PFSK-1 (cell line): ENCODE results near the gene HOXB1.

Source experiments
- FOXP2 ChIP-seq: optimal IDR thresholded peaks from 2 replicates; pipeline ENCODE3; 2011; ENCODE audit warnings: borderline replicate concordance, control low read depth, inconsistent platforms; ENCODE audit not compliant: insufficient read depth; ENCODE audit errors: extremely low read length, extremely low read depth
- POLR2AphosphoS5 ChIP-seq: IDR thresholded peaks from 2 replicates; pipeline ENCODE4 v1.6.1; 2012; ENCODE audit warnings: low read depth, mild to moderate bottlenecking, control low read depth, low read length, moderate library complexity
- REST ChIP-seq, 2 experiments: IDR thresholded peaks; 2 replicates each; pipeline versions ENCODE4 v1.6.1 to v1.8.0; 2011 to 2012; ENCODE audit warnings: low read depth in 2 of 2, low read length in 2 of 2, control low read depth in 1 of 2, inconsistent platforms in 1 of 2, mild to moderate bottlenecking in 1 of 2, moderate library complexity in 1 of 2; ENCODE audit not compliant: insufficient read depth in 1 of 2
- SIN3A ChIP-seq: IDR thresholded peaks from 2 replicates; pipeline ENCODE4 v1.6.1; 2012; ENCODE audit warnings: mild to moderate bottlenecking, low read length, moderate library complexity, borderline replicate concordance; ENCODE audit not compliant: insufficient read depth
- TAF1 ChIP-seq: IDR thresholded peaks from 2 replicates; pipeline ENCODE4 v1.6.1; 2012; ENCODE audit warnings: low read length, control low read depth, borderline replicate concordance; ENCODE audit not compliant: insufficient read depth

HOXB1 gene

GRCh38 chr17:48542698-48543106 lies 11.9 kb upstream of the HOXB1 start:
- TF ChIP-seq FOXP2 (no peak), REST (IDR thresholded peaks at IDR 0.05; ENCODE audit: insufficient read depth in 1 of 2, low read depth in 2 of 2, low read length in 2 of 2) (no peak), POLR2AphosphoS5 (no peak), SIN3A (no peak), TAF1 (no peak)

- TF ChIP-seq SIN3A (no peak), TAF1 (no peak), REST (IDR thresholded peaks at IDR 0.05; ENCODE audit: insufficient read depth in 1 of 2, low read depth in 2 of 2, low read length in 2 of 2) (no peak), FOXP2 (no peak), POLR2AphosphoS5 (no peak)
Observed at GRCh38 chr17:48542114-48542656, 11.4 kb upstream of the HOXB1 start.

- TF ChIP-seq REST (IDR thresholded peaks at IDR 0.05; ENCODE audit: insufficient read depth in 1 of 2, low read depth in 2 of 2, low read length in 2 of 2): no peak
- TF ChIP-seq SIN3A: no peak
- no peak for TF ChIP-seq TAF1
- no peak for TF ChIP-seq POLR2AphosphoS5
- TF ChIP-seq FOXP2: no peak
Observed at GRCh38 chr17:48541577-48542113, 10.8 kb upstream of the HOXB1 start.

- TF ChIP-seq POLR2AphosphoS5: no peak
- TF ChIP-seq SIN3A: no peak
- TF ChIP-seq REST (IDR thresholded peaks at IDR 0.05; ENCODE audit: insufficient read depth in 1 of 2, low read depth in 2 of 2, low read length in 2 of 2): no peak
- TF ChIP-seq TAF1: no peak
Observed at GRCh38 chr17:48541036-48541576, 10.3 kb upstream of the HOXB1 start.

- TF ChIP-seq TAF1 (no peak), FOXP2 (no peak), REST (IDR thresholded peaks at IDR 0.05; ENCODE audit: insufficient read depth in 1 of 2, low read depth in 2 of 2, low read length in 2 of 2) (no peak)
Observed at GRCh38 chr17:48540213-48540612, 9.4 kb upstream of the HOXB1 start.
